ENCODE measurements around the gene NOMO2.
"Not testable (repeated sequence)": the region's sequence is repeated elsewhere in the genome, so short reads cannot be mapped to it uniquely, and the experiment has no call there.

DNA sequence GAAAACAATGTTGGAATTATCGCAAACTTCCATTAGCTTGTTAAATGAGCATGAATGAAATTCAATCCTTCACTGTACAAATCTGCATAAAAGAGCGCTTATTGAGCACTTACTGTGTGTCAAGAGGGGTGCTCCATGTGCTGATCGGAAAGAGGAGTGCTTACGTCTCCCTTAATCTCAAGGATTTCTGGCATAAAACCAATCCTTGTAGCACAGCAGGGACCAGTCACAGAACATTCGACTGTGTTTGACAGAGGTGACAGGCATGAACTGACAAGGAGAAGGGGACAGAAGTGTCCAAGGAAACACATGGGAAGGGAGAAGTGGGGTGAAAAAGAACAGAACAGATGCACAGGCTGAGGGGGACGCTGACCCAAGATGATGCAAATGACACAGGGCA, 14.5 kb downstream of the NOMO2 start:
- not testable (repeated sequence) for TF ChIP-seq POLR2A, CTCF (IDR thresholded peaks at IDR 0.05)

All from esophagus squamous epithelium (tissue), 4 donors.